ENCODE data around the gene STXBP3. TPM values are rescaled to one million over a fixed set of nuclear protein-coding genes. Genes with fewer than 3 reads are reported as not detected.

Gene STXBP3
- total and polyA plus RNA-seq, 2 experiments from 2014 or later: 25.0 to 77.5 TPM

GRCh38 chr1:108851567-108851966 lies 105.1 kb downstream of the STXBP3 start:
- Histone ChIP-seq H3K79me2 (no peaks in the 10 kb centered on the region), H3K36me3 (replicated peaks; ENCODE audit: insufficient read depth, low read depth) (no peaks in the 10 kb centered on the region), H3K27ac (no peak overlapping the region), H3K9me3 (ENCODE audit: low read depth) (no peaks in the 10 kb centered on the region), H3K9me2 (replicated peaks; ENCODE audit: insufficient read depth) (no peaks in the 10 kb centered on the region), H3K4me3 (no peak overlapping the region), H3K4me1 (ENCODE audit: insufficient read depth) (no peaks in the 10 kb centered on the region), H3K27me3 (no peaks in the 10 kb centered on the region), H4K20me1 (ENCODE audit: insufficient read depth, poor library complexity, severe bottlenecking) (no peaks in the 10 kb centered on the region), H3K4me2 (no peak overlapping the region), H2AFZ (no peak overlapping the region)
- no peak for DNase-seq (ENCODE audit: low spot score)
- 80% methylated on average over 4 of the region's 4 CpGs for WGBS (ENCODE audit: low lambda C conversion rate, missing lambda C conversion rate)
- TF ChIP-seq EZH2 (IDR thresholded peaks at IDR 0.05; ENCODE audit: borderline replicate concordance): no peak
- TF ChIP-seq, protein P1, sequence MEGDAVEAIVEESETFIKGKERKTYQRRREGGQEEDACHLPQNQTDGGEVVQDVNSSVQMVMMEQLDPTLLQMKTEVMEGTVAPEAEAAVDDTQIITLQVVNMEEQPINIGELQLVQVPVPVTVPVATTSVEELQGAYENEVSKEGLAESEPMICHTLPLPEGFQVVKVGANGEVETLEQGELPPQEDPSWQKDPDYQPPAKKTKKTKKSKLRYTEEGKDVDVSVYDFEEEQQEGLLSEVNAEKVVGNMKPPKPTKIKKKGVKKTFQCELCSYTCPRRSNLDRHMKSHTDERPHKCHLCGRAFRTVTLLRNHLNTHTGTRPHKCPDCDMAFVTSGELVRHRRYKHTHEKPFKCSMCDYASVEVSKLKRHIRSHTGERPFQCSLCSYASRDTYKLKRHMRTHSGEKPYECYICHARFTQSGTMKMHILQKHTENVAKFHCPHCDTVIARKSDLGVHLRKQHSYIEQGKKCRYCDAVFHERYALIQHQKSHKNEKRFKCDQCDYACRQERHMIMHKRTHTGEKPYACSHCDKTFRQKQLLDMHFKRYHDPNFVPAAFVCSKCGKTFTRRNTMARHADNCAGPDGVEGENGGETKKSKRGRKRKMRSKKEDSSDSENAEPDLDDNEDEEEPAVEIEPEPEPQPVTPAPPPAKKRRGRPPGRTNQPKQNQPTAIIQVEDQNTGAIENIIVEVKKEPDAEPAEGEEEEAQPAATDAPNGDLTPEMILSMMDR (IDR thresholded peaks at IDR 0.05; ENCODE audit: poor library complexity): no peak
- TF ChIP-seq EZH2phosphoT487 (IDR thresholded peaks at IDR 0.05; ENCODE audit: low read depth, severe bottlenecking, unreplicated experiment): no peak

GRCh38 chr1:108852221-108852975 lies 105.9 kb downstream of the STXBP3 start:
- Histone ChIP-seq H3K79me2 (no peaks in the 10 kb centered on the region), H3K9me3 (ENCODE audit: low read depth) (no peaks in the 10 kb centered on the region), H3K4me3 (no peak overlapping the region), H3K36me3 (replicated peaks; ENCODE audit: insufficient read depth, low read depth) (no peaks in the 10 kb centered on the region), H3K9me2 (replicated peaks; ENCODE audit: insufficient read depth) (no peaks in the 10 kb centered on the region), H3K4me2 (no peak overlapping the region), H4K20me1 (ENCODE audit: insufficient read depth, poor library complexity, severe bottlenecking) (no peaks in the 10 kb centered on the region), H3K27me3 (no peaks in the 10 kb centered on the region), H3K4me1 (ENCODE audit: insufficient read depth) (no peaks in the 10 kb centered on the region), H2AFZ (no peak overlapping the region), H3K27ac (no peak overlapping the region)
- no peak for DNase-seq (ENCODE audit: low spot score)
- 80% methylated on average over 7 of the region's 7 CpGs for WGBS (ENCODE audit: low lambda C conversion rate, missing lambda C conversion rate)
- TF ChIP-seq EZH2 (IDR thresholded peaks at IDR 0.05; ENCODE audit: borderline replicate concordance) (no peak), EZH2phosphoT487 (IDR thresholded peaks at IDR 0.05; ENCODE audit: low read depth, severe bottlenecking, unreplicated experiment) (no peak)
- TF ChIP-seq, protein P1 (IDR thresholded peaks at IDR 0.05; ENCODE audit: poor library complexity): no peak

DNA sequence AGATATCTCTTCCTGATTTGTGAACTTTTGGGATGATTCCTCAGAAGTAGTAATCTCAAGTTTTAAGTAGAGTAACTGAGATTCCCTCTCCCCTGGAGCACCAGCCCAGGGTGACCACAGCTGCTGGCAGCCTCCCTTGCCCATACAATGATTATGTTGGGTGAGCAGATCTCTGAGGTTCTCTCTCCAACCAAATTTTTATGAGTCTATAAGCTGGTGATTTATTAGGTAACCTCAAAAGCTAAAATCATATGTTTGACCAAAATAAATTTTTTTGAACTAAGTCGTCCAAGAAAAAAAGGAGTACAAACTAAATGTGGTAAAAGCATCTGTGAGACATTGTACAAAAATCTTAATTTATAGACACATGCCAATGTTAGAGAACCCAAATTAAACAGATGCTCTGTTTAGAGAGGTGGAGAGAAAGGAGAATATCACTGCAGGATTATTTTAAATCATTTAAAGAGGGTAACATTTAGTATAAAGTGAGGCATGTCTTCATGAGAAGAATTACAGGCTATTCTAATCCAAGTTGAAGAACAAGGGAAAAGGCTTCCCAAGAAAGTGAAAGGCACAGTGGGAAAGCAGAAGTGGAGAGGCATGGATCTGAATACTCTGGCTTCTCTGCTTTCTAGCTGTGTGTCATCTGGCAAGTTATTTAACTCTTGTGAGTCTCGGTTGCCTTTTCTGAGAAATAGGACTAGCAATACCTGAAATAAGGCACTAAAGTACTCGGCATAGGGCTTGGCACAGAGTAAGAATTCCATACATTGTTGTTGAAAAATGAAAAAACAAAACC lies 107.9 kb downstream of the STXBP3 start:
- Histone ChIP-seq H3K4me1 (ENCODE audit: insufficient read depth) (no peaks in the 10 kb centered on the region), H4K20me1 (ENCODE audit: insufficient read depth, poor library complexity, severe bottlenecking) (no peaks in the 10 kb centered on the region), H3K27ac (no peak overlapping the region), H3K4me3 (no peak overlapping the region), H3K27me3 (peaks cover 4% of the 10 kb centered on the region), H3K36me3 (replicated peaks; ENCODE audit: insufficient read depth, low read depth) (no peaks in the 10 kb centered on the region), H2AFZ (no peak overlapping the region), H3K9me2 (replicated peaks; ENCODE audit: insufficient read depth) (no peaks in the 10 kb centered on the region), H3K79me2 (no peaks in the 10 kb centered on the region), H3K4me2 (no peak overlapping the region), H3K9me3 (ENCODE audit: low read depth) (no peaks in the 10 kb centered on the region)
- TF ChIP-seq EZH2 (IDR thresholded peaks at IDR 0.05; ENCODE audit: borderline replicate concordance): no peak
- no peak for TF ChIP-seq EZH2phosphoT487 (IDR thresholded peaks at IDR 0.05; ENCODE audit: low read depth, severe bottlenecking, unreplicated experiment)
- TF ChIP-seq, protein P1 (IDR thresholded peaks at IDR 0.05; ENCODE audit: poor library complexity): no peak
- WGBS (ENCODE audit: low lambda C conversion rate, missing lambda C conversion rate): 76% methylated on average over 3 of the region's 3 CpGs
- no peak for DNase-seq (ENCODE audit: low spot score)

Measured in hepatocyte (in vitro differentiated cells).